ENCODE measurements around the gene SORCS2. TPM values are rescaled to one million over a fixed set of nuclear protein-coding genes. Genes with fewer than 3 reads are reported as not detected.

SORCS2 gene
- total RNA-seq, 4 donors from 2014 or later = 0.26 to 17.1 (median 2.9) TPM

GRCh38 chr4:7434766-7435150 is 242.4 kb downstream of the SORCS2 start, which contains the start of gene PSAPL1:
Gene PSAPL1, minus strand, starts transcription at chr4:7434930. Its CDS starts 51 bp downstream, at chr4:7434879.
- no peak for DNase-seq
- H3K9me3 ChIP-seq = no peaks in the 10 kb centered on the region
- no peak within 1 kb of the TSS for H3K27ac ChIP-seq
- H3K4me3 ChIP-seq = no peak within 1 kb of the TSS
- TF ChIP-seq, protein P1, sequence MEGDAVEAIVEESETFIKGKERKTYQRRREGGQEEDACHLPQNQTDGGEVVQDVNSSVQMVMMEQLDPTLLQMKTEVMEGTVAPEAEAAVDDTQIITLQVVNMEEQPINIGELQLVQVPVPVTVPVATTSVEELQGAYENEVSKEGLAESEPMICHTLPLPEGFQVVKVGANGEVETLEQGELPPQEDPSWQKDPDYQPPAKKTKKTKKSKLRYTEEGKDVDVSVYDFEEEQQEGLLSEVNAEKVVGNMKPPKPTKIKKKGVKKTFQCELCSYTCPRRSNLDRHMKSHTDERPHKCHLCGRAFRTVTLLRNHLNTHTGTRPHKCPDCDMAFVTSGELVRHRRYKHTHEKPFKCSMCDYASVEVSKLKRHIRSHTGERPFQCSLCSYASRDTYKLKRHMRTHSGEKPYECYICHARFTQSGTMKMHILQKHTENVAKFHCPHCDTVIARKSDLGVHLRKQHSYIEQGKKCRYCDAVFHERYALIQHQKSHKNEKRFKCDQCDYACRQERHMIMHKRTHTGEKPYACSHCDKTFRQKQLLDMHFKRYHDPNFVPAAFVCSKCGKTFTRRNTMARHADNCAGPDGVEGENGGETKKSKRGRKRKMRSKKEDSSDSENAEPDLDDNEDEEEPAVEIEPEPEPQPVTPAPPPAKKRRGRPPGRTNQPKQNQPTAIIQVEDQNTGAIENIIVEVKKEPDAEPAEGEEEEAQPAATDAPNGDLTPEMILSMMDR (IDR thresholded peaks at IDR 0.05) = no peak
- no peak for TF ChIP-seq POLR2A (IDR thresholded peaks at IDR 0.05)
- H3K4me1 ChIP-seq = no peaks in the 10 kb centered on the region
- no peaks in the 10 kb centered on the region for H3K36me3 ChIP-seq
- intact Hi-C loops (cut with DNase I; ENCODE audit: low total_unique reads) = no loop called here
- H3K27me3 ChIP-seq = no peaks in the 10 kb centered on the region

GRCh38 chr4:7435471-7436061 is 243.2 kb downstream of the SORCS2 start:
- Histone ChIP-seq H3K9me3 (no peaks in the 10 kb centered on the region), H3K27me3 (no peaks in the 10 kb centered on the region), H3K4me3 (no peak overlapping the region), H3K36me3 (no peaks in the 10 kb centered on the region), H3K27ac (no peak overlapping the region), H3K4me1 (no peaks in the 10 kb centered on the region)
- intact Hi-C loops (cut with DNase I; ENCODE audit: low total_unique reads) = no loop called here
- no peak for TF ChIP-seq POLR2A (IDR thresholded peaks at IDR 0.05)
- TF ChIP-seq, protein P1 (IDR thresholded peaks at IDR 0.05) = no peak
- DNase-seq = no peak

- Histone ChIP-seq H3K9me3 (no peaks in the 10 kb centered on the region), H3K27ac (no peak overlapping the region), H3K4me3 (no peak overlapping the region), H3K27me3 (no peaks in the 10 kb centered on the region), H3K4me1 (no peaks in the 10 kb centered on the region), H3K36me3 (no peaks in the 10 kb centered on the region)
- no peak for DNase-seq
- intact Hi-C loops (cut with DNase I; ENCODE audit: low total_unique reads) = no loop called here
- TF ChIP-seq POLR2A (IDR thresholded peaks at IDR 0.05) = no peak
- TF ChIP-seq, protein P1 (IDR thresholded peaks at IDR 0.05) = no peak
These were observed 243.9 kb downstream of the SORCS2 start for GRCh38 chr4:7436256-7436655.

DNA sequence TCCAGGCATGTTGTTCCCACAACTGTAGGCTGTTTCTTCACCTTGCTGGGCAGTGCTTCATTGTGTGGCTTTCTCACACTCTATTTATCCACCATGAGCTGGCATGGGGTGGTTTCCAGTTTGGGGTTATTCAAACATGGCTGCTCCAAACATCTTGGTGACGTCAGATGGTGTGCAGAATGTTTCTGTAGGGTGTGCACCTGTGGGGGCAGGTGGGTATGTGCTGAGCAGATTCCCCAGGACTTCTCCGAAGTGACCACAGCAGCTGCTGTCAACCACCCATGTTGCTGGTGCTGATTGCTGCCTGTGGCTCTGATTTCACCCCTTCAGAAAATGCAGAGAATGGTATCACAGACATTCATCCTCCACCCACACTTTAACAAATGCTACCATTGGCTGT is 247.4 kb downstream of the SORCS2 start:
- no peak for TF ChIP-seq POLR2A (IDR thresholded peaks at IDR 0.05)
- TF ChIP-seq, protein P1 (IDR thresholded peaks at IDR 0.05) = no peak
- no peak for DNase-seq
- Histone ChIP-seq H3K27me3 (no peaks in the 10 kb centered on the region), H3K27ac (no peak overlapping the region), H3K9me3 (no peaks in the 10 kb centered on the region), H3K4me3 (no peak overlapping the region), H3K36me3 (no peaks in the 10 kb centered on the region), H3K4me1 (no peaks in the 10 kb centered on the region)
- intact Hi-C loops (cut with DNase I; ENCODE audit: low total_unique reads) = no loop called here

- H3K27me3 ChIP-seq = no peaks in the 10 kb centered on the region
- no peak overlapping the region for H3K27ac ChIP-seq
- intact Hi-C loops (cut with DNase I; ENCODE audit: low total_unique reads) = no loop called here
- H3K4me1 ChIP-seq = no peaks in the 10 kb centered on the region
- no peak for DNase-seq
- TF ChIP-seq, protein P1 (IDR thresholded peaks at IDR 0.05) = no peak
- TF ChIP-seq POLR2A (IDR thresholded peaks at IDR 0.05) = no peak
- H3K9me3 ChIP-seq = no peaks in the 10 kb centered on the region
- H3K4me3 ChIP-seq = no peak overlapping the region
- H3K36me3 ChIP-seq = no peaks in the 10 kb centered on the region
These were observed 248.9 kb downstream of the SORCS2 start for GRCh38 chr4:7441201-7441600.

Measured in uterus (tissue), 4 donors.